GM19467 (cell line): Measurements from ENCODE around the gene NECTIN2.
"Not testable (repeated sequence)": the region's sequence is repeated elsewhere in the genome, so short reads cannot be mapped to it uniquely, and the experiment has no call there.

Experiments
- ATAC-seq: cut with Tn5 transposase; IDR thresholded peaks from one replicate; pipeline ENCODE4 v1.9.1; 2021; ENCODE audit warnings: mild to moderate bottlenecking, moderate library complexity; ENCODE audit not compliant: unreplicated experiment

The NECTIN2 gene

GRCh38 chr19:44904426-44904994, 58.4 kb downstream of the NECTIN2 start:
- ATAC-seq: no peak

- no peak for ATAC-seq
Observed at GRCh38 chr19:44905437-44906160, 59.5 kb downstream of the NECTIN2 start, which contains the start of gene APOE. APOE (plus strand) TSS chr19:44905796; CDS start chr19:44906625, 829 bp downstream.

- ATAC-seq: no peak
Observed at GRCh38 chr19:44907613-44908012, 61.5 kb downstream of the NECTIN2 start.

GRCh38 chr19:44908074-44908835, 62.2 kb downstream of the NECTIN2 start:
- ATAC-seq: no peak

- ATAC-seq: no peak
Observed at GRCh38 chr19:44908836-44909261, 62.8 kb downstream of the NECTIN2 start.

GRCh38 chr19:44909775-44910174, 63.7 kb downstream of the NECTIN2 start:
- ATAC-seq: no peak

GRCh38 chr19:44911896-44912295, 65.8 kb downstream of the NECTIN2 start:
- not testable (repeated sequence) for ATAC-seq

- ATAC-seq: no peak
Observed at GRCh38 chr19:44912854-44913253, 66.8 kb downstream of the NECTIN2 start.

- not testable (repeated sequence) for ATAC-seq
Observed at GRCh38 chr19:44913512-44914432, 67.7 kb downstream of the NECTIN2 start.

GRCh38 chr19:44914433-44915206, 68.5 kb downstream of the NECTIN2 start, which contains the start of gene APOC1:
APOC1 (plus strand) TSS chr19:44914608; CDS start chr19:44914892, 284 bp downstream.
- peak; percentile 80 for ATAC-seq

- ATAC-seq: no peak
Observed at GRCh38 chr19:44924243-44924725, 78.2 kb downstream of the NECTIN2 start.

GRCh38 chr19:44925114-44925891, 79.2 kb downstream of the NECTIN2 start:
- no peak for ATAC-seq

GRCh38 chr19:44926245-44927077, 80.4 kb downstream of the NECTIN2 start:
- not testable (repeated sequence) for ATAC-seq

GRCh38 chr19:44927746-44928145, 81.6 kb downstream of the NECTIN2 start:
- ATAC-seq: no peak

GRCh38 chr19:44930088-44930487, 84.0 kb downstream of the NECTIN2 start:
- ATAC-seq: no peak

- no peak for ATAC-seq
Observed at GRCh38 chr19:44931541-44931940, 85.4 kb downstream of the NECTIN2 start.
